ENCODE results near the gene MEGF6. TPM values are rescaled to one million over a fixed set of nuclear protein-coding genes. Genes with fewer than 3 reads are reported as not detected.

The MEGF6 gene
- total and polyA plus RNA-seq, 9 of the 15 experiments (the other 6 are each of a cell fraction or from before 2014, with no cell fraction given): 0.03 to 1.7 (median 0.24) TPM; not detected in 3

GRCh38 chr1:3588395-3588794 lies 22.9 kb downstream of the MEGF6 start:
- ChIA-PET POLR2A (no interaction called here), CTCF (ENCODE audit: low intra/inter-chr PET ratio) (no interaction called here)
- Histone ChIP-seq H3K9ac (ENCODE audit: insufficient read depth in 1 of 2, low read depth in 2 of 2, low read length in 2 of 2) (no peak overlapping the region), H3K9me3 (replicated peaks; ENCODE audit: control insufficient read depth, insufficient read depth, low read depth, low read length) (peaks cover 4% of the 10 kb centered on the region; the same call in 1 of the 2 replicates), H3K27me3 (ENCODE audit: control insufficient read depth in 2 of 2, insufficient read depth in 2 of 2, low read length in 2 of 2) (peaks cover 17 to 38% of the 10 kb centered on the region in 2 experiments; a peak in 4 of 5 replicates), H2AFZ (ENCODE audit: low read depth, low read length) (no peak overlapping the region), H3K4me3 (no peak overlapping the region), H3K79me2 (ENCODE audit: control insufficient read depth, insufficient read depth, low read length) (no peaks in the 10 kb centered on the region), H4K20me1 (replicated peaks; ENCODE audit: control insufficient read depth, insufficient read depth, low read length) (0 out of 2 replicates have a peak, but pooled peaks cover 9% of the 10 kb centered on the region), H3K9me1 (ENCODE audit: control insufficient read depth, insufficient read depth, low read length) (no peaks in the 10 kb centered on the region), H3K36me3 (ENCODE audit: control insufficient read depth, insufficient read depth, low read length) (no peaks in the 10 kb centered on the region), H3K27ac (ENCODE audit: extremely low read depth, low read depth, low read length) (no peak overlapping the region), H3K4me1 (replicated peaks in 1 of 2; ENCODE audit: control insufficient read depth in 2 of 2, insufficient read depth in 2 of 2, low read length in 2 of 2) (peaks cover 0 to 23% of the 10 kb centered on the region in 2 experiments; a peak in 2 of 5 replicates), H3K4me2 (ENCODE audit: insufficient read depth, low read length) (no peak overlapping the region)
- BruUV-seq (replicated peaks): no TSS peak
- TF ChIP-seq ZC3H11A (IDR thresholded peaks at IDR 0.05; ENCODE audit: low read depth, low read length) (no peak), CTCF (IDR thresholded peaks at IDR 0.05 in 2 of 3, conservative IDR thresholded peaks at IDR 0.05 in 1 of 3; ENCODE audit: insufficient read depth in 2 of 3, low read depth in 1 of 3, low read length in 3 of 3) (peak in 1 of 3 experiments; percentile 74; a peak in 2 of 6 replicates), VEZF1 (CRISPR knock-in tag; IDR thresholded peaks at IDR 0.05) (peak; percentile 23; the same call in 1 of the 2 replicates)
- DNase-seq (ENCODE audit: extremely low read depth in 1 of 4, low spot score in 3 of 4) (no peak), ATAC-seq (peak; percentile 73), FAIRE-seq (no peak)
- 17% methylated on average over 4 of the region's 5 CpGs for WGBS (ENCODE audit: insufficient coverage, low coverage, missing lambda C conversion rate)
- in situ Hi-C loops (cut with MboI) (no loop called here), intact Hi-C loops (cut with micrococcal nuclease) (loop anchor here (2.0 kb wide), 1 partner anchor 30 kb away; no protein-coding TSS in a partner anchor)

All from K562 (cell line).